Fibroblast of lung (primary cell): ENCODE data around the gene AKR1C3.

Source experiments
- CTCF ChIP-seq, 2 donors: IDR thresholded peaks in 1 of 2; conservative IDR thresholded peaks in 1 of 2; 1 replicate in 1 of 2; 2 replicates in 1 of 2; pipeline ENCODE4 v1.5.1; 2011 to 2012; ENCODE audit warnings: low read length in 2 of 2, control low read depth in 1 of 2, inconsistent platforms in 1 of 2, low read depth in 1 of 2, mild to moderate bottlenecking in 1 of 2
- EZH2 ChIP-seq: IDR thresholded peaks from 2 replicates; pipeline ENCODE4 v1.5.1; 2012; ENCODE audit warnings: low read length, control low read depth, mild to moderate bottlenecking; ENCODE audit errors: missing control alignments

GRCh38 chr10:5091196-5091595 is 3.0 kb upstream of the AKR1C3 start:
- no peak for TF ChIP-seq CTCF (conservative IDR thresholded peaks at IDR 0.05 in 1 of 2, IDR thresholded peaks at IDR 0.05 in 1 of 2; ENCODE audit: low read depth in 1 of 2, low read length in 2 of 2)
- TF ChIP-seq EZH2: no peak
